Kidney tubule cell (primary cell): Measurements from ENCODE around the gene PRDM12.

ENCODE experiments used
- DNase-seq: peaks from one replicate; pipeline ENCODE4 v3.0.0-alpha.2; 2018; ENCODE audit warnings: low spot score

Gene PRDM12

DNA sequence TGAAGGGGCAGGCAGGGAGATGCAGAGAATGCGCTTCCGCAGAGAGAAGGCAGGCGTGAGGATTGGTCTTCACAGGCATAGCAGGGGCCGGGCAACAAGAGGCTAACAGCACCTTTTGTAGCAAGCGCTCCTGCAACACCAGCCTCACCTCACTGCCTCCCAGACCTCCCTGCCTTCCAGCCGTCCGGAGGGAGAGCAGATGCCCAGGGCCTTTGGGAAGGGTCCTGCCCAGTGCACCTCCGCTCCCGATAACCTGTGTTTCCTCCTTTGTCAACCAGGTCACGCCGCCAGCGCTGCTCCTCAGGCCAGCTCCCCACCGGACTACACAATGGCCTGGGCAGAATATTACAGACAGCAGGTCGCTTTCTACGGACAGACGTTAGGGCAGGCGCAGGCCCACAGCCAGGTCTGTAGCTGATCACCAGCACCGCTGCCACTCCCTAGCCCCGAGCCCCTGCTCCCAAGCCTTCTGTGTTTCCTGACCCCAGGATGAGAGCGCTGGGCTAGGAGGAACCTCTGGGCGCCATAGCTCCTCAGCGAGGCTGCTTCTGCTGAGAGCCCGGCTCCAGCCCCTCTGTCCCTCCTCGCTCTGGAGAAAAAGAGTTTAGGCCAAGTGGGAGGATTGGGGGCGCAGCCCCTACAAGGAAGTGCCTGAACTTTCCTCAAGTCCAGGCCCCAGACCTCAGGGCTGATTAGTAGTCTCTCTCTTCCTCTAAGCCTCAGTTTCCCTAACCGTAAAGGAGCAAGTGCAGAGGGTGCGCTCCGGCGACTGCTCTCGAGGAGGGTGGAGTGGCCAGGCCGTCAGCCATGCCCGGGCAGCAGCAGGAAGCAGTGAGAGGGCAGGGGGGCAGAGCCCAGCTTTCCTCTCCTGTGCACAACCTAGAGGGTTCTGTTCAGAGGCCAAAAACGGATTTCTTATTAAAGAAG is 28.4 kb upstream of the PRDM12 start:
- DNase-seq: no peak

GRCh38 chr9:130636648-130637020 is 27.8 kb upstream of the PRDM12 start:
- no peak for DNase-seq

DNA sequence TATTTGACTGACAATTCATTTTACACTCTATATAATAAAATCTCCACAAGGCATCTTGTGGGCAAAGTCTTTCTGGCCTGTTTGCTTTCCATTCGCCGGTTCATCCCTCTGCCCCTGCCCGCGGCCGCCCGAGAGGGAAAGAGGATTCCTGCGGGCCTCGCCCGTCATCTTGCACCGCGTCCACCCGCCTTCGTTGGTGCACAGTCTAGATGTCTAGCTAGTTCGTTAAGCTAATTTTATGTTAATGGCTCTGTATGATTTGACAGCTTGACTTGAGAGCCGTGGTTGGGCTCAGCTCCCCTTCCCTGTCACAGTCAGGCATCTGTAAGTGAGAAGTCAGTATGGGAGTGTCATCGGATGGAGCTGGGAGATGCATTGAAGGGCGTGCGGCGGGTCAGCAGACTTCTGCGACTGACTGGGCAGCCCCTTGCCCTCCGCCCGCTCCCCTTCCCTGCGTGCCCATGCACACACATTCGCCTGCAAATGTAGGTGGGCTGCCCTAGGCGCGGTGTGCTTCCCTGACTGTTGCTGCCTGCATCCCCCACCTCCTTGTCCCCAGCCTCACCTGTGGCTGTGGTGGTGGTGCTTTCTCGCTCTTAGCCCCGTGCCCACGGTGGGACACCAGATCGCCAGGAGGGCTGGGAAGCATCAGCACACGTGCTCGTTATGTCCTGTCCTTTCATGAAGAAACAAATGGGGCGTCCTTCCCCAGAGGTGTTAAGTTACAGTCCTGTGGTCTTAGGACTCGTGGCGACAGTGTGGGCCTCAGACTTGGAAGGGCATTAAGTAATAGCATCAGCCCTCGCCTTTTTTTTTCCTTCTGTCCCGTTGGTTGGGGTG is 25.9 kb upstream of the PRDM12 start:
- no peak for DNase-seq

DNA sequence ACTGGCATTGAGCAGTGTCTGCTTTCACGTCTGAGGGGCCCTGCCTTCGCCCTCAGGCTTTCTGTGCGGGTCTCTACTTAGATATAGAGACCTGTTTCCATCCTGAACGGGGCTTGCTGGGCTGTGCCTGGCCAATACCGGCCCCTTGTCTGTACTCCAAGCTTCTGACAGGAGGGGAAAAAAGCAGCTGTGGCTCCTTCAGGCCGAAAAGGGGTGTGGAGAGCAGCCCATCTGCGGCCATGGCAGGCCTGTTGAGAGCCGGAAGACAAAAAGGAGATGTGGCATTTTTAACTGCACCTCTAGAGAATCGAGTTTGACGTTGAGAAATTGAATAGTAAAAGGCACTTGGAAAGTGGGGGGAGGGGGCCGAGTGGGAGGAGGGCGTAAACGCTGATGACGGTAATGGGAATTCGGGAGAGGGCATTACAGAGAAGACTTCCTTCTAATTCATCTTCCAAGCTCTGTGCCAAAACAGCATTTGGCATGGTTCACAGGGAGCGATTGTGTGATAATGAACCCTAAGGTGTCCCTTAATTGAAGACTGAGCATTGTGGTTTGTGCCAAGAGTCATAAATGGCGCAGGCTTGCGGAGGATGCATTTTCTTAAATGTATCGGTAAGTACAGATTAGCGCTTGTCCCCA is 25.1 kb upstream of the PRDM12 start:
- DNase-seq: no peak

DNA sequence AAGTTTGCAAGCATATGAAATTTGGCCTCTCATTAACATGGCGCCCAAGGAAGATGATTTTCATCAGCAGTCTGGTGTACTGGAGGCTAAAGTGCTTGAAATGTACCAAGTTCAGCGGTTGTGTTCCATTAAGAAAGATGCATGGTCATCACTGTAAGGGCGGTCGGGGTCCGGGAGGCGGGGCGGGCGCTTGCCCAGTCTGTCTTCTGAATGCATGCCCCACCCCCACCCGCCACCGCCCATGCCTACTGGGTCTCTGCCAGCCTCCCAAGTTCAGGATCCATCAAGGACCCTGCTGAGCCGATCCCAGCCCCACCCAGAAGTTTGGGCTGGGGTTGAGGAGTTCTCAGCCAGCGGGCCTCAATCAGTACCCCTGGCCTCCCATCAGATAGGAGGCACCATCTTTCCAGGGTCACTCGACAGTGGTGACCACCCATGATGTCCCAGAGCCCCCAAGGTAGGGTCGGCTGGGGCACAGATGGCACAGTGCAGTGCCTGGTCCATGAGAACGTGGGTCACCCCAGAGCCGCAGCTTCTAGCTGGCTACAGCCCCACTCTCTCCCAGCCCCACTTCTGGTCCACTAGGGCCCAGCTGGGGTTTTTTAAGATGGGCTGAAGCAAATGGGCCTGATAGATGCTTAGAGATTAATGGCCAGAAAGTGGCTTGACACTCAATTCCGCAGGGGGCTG is 24.4 kb upstream of the PRDM12 start:
- DNase-seq: no peak

- DNase-seq: no peak
These were observed 23.7 kb upstream of the PRDM12 start for GRCh38 chr9:130640681-130641080.

DNA sequence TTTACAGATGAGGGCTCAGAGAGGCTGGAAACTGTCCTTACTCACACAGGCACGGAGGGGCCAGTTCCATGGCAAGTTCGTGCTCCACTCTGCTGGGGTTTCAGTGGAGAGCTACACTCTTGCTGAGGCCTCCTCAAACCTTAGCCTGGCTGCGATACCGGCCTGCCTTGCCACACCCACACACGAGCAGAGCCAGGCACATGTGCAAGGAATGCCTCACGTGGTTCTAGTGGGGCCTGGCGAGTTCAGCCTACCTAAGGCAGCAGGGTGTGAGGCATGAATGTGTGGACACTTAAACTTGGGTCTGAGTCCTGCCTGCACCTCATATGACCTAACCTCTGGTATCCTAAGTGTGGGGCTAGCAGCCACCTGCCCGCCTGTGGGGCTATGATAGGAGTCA is 21.5 kb upstream of the PRDM12 start:
- no peak for DNase-seq

DNA sequence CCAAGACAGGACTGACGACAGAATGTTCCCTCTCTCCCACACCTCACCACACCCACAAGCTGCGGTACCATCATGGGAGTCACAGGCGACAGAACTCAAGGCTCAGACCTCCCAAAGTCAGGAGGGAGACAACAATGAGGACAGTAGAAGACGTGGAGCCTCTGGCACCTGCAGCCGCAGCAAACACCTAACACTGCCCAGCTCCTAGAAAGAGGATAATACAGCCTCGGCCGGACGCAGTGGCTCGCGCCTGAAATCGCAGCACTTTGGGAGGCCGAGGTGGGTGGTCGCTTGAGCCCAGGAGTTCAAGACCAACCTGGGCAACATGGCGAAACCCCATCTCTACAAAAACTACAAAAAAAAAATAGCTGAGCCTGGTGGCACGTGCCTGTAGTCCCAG is 13.2 kb upstream of the PRDM12 start:
- DNase-seq: no peak

GRCh38 chr9:130651752-130652151 is 12.6 kb upstream of the PRDM12 start:
- DNase-seq: no peak

GRCh38 chr9:130654879-130655278 is 9.5 kb upstream of the PRDM12 start:
- no peak for DNase-seq

DNA sequence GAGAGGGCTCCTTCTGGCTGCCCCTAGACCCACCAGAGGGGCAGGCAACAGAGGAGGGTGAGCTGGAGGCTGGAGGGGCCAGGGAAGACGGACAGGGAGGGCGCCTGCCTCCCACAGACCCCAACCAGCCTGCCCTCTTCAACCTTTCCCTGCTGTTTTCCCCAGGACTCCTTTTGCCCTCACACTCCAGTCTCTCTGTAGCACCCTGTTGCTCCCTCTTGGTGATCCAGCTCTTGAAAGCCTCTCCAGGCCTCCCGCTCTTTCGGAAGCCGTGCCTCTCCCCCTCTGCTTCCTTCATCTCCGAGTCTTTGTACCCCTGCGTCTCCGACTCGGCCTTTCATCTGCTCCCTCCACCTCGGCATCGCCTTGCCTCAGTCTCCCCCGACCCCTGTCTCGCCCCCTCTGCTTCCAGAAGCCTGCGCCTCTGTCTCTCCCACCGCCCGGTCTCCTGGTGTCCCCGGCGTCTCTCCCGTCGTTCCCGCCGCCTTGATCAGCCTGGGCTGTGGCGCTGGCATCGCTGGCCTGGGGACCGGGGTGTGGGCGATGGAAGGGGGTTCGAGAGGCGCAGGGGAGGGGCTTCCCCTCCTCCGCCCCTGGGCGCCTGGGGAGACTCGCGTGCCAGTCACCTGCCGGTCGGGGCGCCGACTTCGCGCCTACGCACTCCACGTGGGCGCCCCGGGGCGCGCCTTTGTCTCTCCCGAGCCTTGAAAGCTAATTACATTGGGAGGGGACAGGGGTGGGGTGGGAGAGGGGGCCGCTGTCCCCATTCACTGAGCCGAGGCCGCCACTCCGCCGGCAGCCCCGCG is 5.3 kb upstream of the PRDM12 start:
- DNase-seq: no peak

DNA sequence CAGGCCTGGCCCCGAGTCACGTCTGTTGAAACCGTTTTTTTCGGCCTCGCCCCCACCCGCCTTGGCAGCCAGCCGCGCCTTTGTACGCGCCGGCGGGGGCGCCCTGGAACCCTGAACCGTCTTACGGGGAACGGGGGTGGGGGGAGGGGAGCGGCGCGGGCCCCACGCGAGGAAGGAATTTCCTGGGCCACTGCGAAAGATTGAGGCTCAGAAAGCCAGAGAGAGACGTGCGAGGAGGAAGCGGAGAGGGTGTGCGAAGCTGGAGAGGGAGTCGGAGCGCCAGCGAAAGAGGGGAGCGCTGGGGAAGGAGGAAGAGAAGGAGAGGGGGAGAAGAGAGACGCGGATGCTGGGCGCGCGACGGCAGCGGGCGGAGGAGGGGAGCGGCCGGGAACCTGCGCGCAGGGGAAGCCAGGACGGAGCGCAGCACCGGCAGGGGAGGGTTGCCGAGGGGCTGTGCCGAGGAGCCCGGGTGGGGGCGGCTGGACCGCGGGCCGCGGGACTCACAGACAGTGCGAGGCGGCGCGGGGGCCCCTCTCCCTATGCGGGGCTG is 4.6 kb upstream of the PRDM12 start:
- DNase-seq: no peak

DNA sequence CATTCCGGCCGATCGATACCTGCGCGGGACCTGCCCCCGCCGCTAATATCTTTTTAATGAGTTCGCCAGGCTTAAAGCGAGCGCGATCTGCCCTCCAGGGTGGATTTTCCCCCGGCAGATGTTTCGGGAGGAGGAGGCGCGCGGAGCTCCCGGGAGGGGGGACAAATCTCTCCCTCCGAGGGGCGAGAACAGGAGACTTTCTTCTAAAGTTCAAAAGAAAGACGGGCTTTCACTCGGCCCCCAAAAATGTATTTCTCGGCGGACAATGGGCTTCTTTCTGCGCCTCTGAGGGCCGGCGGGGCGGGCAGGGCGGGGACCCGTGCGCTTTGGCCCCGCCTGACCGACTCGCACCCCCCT is 4.1 kb upstream of the PRDM12 start:
- DNase-seq: no peak

- DNase-seq: no peak
These were observed 3.5 kb upstream of the PRDM12 start for GRCh38 chr9:130660683-130661450.

- DNase-seq: no peak
These were observed 2.8 kb upstream of the PRDM12 start for GRCh38 chr9:130661451-130662098.

DNA sequence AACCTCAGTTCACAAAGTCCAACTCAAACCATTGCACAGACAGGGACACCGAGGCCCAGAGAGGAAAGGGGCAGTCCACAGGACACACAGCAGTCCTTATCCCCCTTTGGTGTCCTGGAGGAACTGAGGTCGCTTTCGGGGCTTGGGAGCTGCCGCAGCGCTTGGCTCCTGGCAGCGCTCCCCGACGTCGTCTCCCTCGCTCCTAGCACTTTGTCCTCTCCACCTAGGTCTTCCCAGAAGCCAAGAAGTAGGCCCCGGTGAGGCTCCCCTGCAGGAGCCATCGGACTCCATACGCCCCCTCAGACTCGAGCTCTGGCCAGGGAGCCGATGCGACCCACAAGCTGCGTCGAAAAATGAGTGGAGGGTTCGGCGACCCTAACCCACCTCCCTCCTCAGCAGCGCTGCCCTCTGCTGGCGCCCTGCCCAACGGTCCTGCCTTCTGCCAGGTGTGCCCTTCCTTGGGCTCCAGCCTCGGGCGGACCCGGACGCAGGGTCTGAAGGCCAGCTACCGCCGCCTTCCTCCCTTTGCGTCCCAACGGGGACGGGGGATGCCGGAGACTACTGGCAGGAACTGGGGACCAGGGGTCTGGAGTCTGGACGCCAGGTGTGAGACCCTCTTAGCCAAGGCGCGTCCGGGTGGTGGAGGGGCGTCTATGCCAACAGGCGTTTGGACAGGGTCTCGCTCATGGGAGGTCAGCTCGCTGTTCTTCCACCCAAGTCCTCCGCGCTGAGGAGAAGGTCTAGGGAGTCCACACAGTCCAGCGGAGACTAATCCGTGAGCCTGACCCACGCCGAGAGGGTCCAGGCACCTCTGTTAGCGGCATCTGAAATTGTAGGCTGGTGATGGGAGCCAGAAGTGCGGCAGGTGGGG is 2.1 kb upstream of the PRDM12 start:
- no peak for DNase-seq

DNA sequence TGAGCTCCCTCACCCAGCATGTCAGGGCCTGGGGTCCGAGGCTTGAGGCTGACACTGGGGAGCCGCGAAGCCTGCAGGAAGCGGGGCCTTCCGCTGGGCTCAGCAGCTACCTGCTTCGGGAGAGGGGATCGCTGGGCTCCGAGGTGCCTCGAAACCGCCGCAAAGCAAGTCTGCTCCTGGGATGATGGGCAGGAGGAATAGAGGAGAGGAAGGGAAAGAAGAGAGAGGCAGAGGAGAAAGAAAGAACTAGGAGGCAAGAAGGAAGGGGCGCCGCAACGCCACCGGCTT is 1.5 kb upstream of the PRDM12 start:
- no peak for DNase-seq

GRCh38 chr9:130663258-130663976 is 977 bp upstream of the PRDM12 start:
- DNase-seq: no peak

DNA sequence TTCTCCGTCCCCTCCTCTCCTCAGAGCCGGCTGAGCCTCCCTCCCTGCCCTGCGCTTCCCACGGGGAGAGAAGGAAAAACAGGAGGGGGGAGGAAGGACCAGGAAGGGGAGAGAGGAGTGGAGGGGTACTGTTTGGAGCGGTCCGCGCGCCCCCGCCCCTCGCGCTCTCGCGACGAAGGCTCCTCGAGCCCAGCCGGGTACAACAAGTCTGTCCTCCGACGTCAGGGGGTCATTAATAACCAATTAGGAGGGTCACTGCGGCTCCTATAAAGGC is 480 bp upstream of the PRDM12 start:
- DNase-seq: no peak
